Activated B cell treated with CpG ODN at 0.5 μM for 24 hours (primary cell): ENCODE results near the gene PLCL2. TPM values are rescaled to one million over a fixed set of nuclear protein-coding genes. Genes with fewer than 3 reads are reported as not detected.
A peak's percentile ranks its signal among the peaks of the same experiment; 100 is the strongest.
"Not testable (repeated sequence)": the region's sequence is repeated elsewhere in the genome, so short reads cannot be mapped to it uniquely, and the experiment has no call there.

Experiments
- ATAC-seq: fragments of 200-7000 bp; cut with Tn5 transposase; one replicate; pipeline ENCODE4 v1.10.0; 2021; ENCODE audit warnings: low read depth, mild to moderate bottlenecking, moderate library complexity
- CTCF ChIA-PET: fragments of 350-600 bp; sonication (Branson Sonifier 250); formaldehyde crosslinking; loops from one replicate; lab custom pipeline; 2021; ENCODE audit warnings: antibody characterized with exemption; lab: Charles Lee
- POLR2A ChIA-PET: fragments of 350-600 bp; sonication (Branson Sonifier 250); formaldehyde crosslinking; loops from one replicate; lab custom pipeline; 2021; ENCODE audit warnings: antibody characterized with exemption; lab: Charles Lee
- DNase-seq: peaks from one replicate; pipeline ENCODE4 v3.0.0; 2022
- H3K27ac Mint-ChIP-seq: one replicate; pipeline ENCODE4 v1.8.0; 2020; ENCODE audit warnings: mixed read lengths
- H3K27me3 Mint-ChIP-seq: one replicate; pipeline ENCODE4 v1.8.0; 2021; ENCODE audit warnings: mixed read lengths
- H3K36me3 Mint-ChIP-seq: one replicate; pipeline ENCODE4 v1.8.0; 2021; ENCODE audit warnings: low read depth, mixed read lengths
- H3K4me1 Mint-ChIP-seq: one replicate; pipeline ENCODE4 v1.8.0; 2021; ENCODE audit warnings: mixed read lengths
- H3K4me3 Mint-ChIP-seq: one replicate; pipeline ENCODE4 v1.8.0; 2020; ENCODE audit warnings: mild to moderate bottlenecking, mixed read lengths
- H3K9me3 Mint-ChIP-seq: one replicate; pipeline ENCODE4 v1.8.0; 2020; ENCODE audit warnings: mixed read lengths
- intact Hi-C: fragments of 100-400 bp; cut with micrococcal nuclease; formaldehyde crosslinking; loops from one replicate; pipeline ENCODE4 v1.15.1; 2024
- total RNA-seq: library from RNA; stranded (reverse); gene quantifications from 2 replicates; pipeline ENCODE4 v1.2.3, GENCODE V29; 2022
- TF ChIP-seq, protein P1 (sequence below): fragments of 200-600 bp; IDR thresholded peaks from one replicate; pipeline ENCODE4 v1.8.0; 2022; ENCODE audit warnings: antibody characterized with exemption, mild to moderate bottlenecking

PLCL2 gene
- total RNA-seq, 1 donor from 2014 or later: 40.0 TPM

DNA sequence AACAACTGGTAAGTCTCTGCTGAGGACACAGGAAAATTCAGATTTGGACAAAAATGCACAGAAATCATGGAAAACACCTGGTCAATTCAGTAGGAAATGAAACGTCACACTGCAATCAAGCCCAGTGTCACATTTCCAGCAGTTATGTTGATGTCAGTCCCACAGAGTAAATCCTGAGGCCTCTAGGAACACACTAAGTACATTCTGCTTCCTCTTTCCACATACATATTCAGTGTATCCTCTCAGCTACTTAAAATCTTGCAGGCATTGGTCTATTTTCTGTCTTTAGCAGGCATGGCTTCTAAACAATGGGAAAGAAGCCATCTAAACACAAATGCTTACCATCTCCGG lies 207.8 kb downstream of the PLCL2 start:
- Mint-ChIP-seq H3K4me3 (no peak overlapping the region), H3K4me1 (peaks cover 2% of the 10 kb centered on the region), H3K9me3 (no peaks in the 10 kb centered on the region), H3K27me3 (no peaks in the 10 kb centered on the region), H3K36me3 (peaks cover 37% of the 10 kb centered on the region), H3K27ac (no peak overlapping the region)
- ATAC-seq (no peak), DNase-seq (no peak)
- TF ChIP-seq, protein P1, sequence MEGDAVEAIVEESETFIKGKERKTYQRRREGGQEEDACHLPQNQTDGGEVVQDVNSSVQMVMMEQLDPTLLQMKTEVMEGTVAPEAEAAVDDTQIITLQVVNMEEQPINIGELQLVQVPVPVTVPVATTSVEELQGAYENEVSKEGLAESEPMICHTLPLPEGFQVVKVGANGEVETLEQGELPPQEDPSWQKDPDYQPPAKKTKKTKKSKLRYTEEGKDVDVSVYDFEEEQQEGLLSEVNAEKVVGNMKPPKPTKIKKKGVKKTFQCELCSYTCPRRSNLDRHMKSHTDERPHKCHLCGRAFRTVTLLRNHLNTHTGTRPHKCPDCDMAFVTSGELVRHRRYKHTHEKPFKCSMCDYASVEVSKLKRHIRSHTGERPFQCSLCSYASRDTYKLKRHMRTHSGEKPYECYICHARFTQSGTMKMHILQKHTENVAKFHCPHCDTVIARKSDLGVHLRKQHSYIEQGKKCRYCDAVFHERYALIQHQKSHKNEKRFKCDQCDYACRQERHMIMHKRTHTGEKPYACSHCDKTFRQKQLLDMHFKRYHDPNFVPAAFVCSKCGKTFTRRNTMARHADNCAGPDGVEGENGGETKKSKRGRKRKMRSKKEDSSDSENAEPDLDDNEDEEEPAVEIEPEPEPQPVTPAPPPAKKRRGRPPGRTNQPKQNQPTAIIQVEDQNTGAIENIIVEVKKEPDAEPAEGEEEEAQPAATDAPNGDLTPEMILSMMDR: no peak
- CTCF ChIA-PET: no interaction called here
- intact Hi-C loops: no loop called here
- POLR2A ChIA-PET: no interaction called here

DNA sequence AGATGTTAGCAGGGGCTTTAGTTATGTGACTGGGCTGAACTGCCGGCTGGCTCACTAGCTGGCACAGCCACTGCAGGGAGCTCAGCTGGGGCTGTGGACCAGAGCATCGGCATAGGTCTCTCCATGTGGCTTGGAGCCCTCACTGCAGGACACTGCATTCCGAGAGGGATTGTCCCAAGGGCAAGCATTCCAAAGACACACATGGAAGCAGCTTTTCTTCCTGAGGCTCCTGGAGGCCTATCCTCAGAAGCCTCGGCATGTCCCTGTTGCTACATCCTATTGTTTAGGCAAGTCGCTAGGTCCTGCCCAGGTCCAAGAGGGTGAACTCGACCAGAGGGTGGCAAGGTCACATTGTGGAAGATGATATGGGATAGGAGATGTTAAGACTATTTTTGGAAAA lies 209.8 kb downstream of the PLCL2 start:
- H3K9me3 Mint-ChIP-seq: no peaks in the 10 kb centered on the region
- no peak overlapping the region for H3K4me3 Mint-ChIP-seq
- no peak overlapping the region for H3K27ac Mint-ChIP-seq
- H3K36me3 Mint-ChIP-seq: peaks cover 23% of the 10 kb centered on the region
- no peak for DNase-seq
- POLR2A ChIA-PET: no interaction called here
- no peaks in the 10 kb centered on the region for H3K27me3 Mint-ChIP-seq
- TF ChIP-seq, protein P1: no peak
- H3K4me1 Mint-ChIP-seq: peaks cover 2% of the 10 kb centered on the region
- intact Hi-C loops: no loop called here
- CTCF ChIA-PET: no interaction called here
- ATAC-seq: no peak

DNA sequence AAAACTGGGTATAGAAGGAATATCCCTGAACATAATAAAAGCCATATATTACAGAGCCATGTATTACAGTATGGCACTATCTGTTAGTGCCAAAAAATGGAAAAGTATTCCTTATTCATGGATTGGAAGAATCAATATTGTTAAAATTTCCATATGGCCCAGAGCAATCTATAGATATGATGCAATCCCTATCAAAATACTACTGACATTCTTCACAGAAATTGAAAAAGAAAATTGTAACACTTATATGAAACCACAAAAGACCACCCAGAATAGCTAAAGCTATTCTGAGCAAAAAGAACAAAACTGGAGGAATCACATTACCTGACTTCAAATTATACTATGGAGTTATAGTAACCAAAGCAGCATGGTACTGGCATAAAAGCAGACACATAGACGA lies 218.8 kb downstream of the PLCL2 start:
- Mint-ChIP-seq H3K27me3 (no peaks in the 10 kb centered on the region), H3K9me3 (peaks cover 8% of the 10 kb centered on the region), H3K36me3 (peaks cover 3% of the 10 kb centered on the region), H3K4me1 (no peaks in the 10 kb centered on the region), H3K4me3 (no peak overlapping the region), H3K27ac (no peak overlapping the region)
- intact Hi-C loops: no loop called here
- ChIA-PET POLR2A (no interaction called here), CTCF (no interaction called here)
- no peak for DNase-seq
- TF ChIP-seq, protein P1: no peak
- ATAC-seq: no peak

DNA sequence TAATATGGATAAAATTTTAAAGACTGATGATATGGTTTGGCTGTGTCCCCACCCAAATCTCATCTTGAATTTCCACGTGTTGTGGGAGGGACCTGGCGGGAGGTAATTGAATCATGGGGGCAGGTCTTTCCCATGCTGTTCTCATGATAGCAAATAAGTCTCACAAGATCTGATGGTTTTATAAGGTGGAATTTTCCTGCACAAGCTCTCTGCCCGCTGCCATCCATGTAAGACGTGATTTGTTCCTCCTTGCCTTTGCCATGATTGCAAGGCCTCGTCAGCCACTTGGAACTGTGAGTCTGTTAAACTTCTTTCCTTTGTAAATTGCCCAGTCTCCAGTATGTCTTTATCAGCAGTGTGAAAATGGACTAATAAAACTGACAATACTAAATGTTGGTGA lies 222.0 kb downstream of the PLCL2 start:
- ATAC-seq, DNase-seq, CTCF ChIA-PET, H3K4me3 Mint-ChIP-seq, H3K27me3 Mint-ChIP-seq, H3K27ac Mint-ChIP-seq, intact Hi-C loops, H3K9me3 Mint-ChIP-seq, H3K36me3 Mint-ChIP-seq, POLR2A ChIA-PET: not testable (repeated sequence)
- H3K4me1 Mint-ChIP-seq: peaks cover 11% of the 10 kb centered on the region

DNA sequence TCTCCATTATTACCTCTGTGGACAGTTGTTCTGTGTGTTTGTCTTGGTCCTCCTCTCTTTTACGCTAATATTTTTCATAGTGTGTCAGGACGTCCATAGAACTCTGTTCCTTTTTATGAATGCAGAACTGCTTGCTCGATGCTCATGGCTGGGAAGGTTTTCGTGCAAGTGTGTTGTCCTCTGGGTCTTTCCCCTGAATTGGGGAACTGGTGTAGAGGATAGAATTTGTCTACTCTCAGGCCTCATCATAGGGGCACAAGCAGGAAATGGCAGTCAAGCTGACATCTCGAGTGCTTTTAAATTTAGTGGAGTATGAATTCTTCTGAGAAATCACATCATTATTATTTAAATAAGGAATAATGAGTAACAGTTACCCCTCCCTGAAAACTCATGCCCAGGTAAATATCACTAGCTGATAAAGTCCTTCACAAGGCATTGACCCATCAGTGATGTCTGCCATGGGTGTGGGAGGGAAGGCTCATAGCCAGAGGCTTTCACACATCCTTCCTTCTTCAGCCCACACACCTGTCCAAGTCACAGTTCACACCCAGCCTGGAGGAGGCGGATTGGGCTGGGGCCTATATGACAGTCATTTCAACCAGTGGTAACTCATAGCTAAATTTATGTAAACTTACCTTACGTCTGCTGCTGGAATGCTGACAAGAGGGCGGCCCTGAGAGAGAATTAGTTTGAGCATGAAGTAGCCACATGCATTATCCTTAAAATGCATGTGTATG lies 226.1 kb downstream of the PLCL2 start:
- Mint-ChIP-seq H3K4me3 (peak overlapping the region; percentile 1), H3K4me1 (peaks cover 11% of the 10 kb centered on the region), H3K9me3 (peaks cover 10% of the 10 kb centered on the region), H3K36me3 (no peaks in the 10 kb centered on the region), H3K27me3 (no peaks in the 10 kb centered on the region), H3K27ac (peak overlapping the region; percentile 4)
- intact Hi-C loops: no loop called here
- ChIA-PET CTCF (no interaction called here), POLR2A (interaction anchor here (1.6 kb wide), 1 partner anchor 227 kb away, joined by 4 read pairs; the partner anchor contains the start of gene PLCL2)
- DNase-seq: no peak
- ATAC-seq: peak; percentile 83
- TF ChIP-seq, protein P1: no peak
